ENCODE data around the gene AQP12B.
"Not testable (repeated sequence)": the region's sequence is repeated elsewhere in the genome, so short reads cannot be mapped to it uniquely, and the experiment has no call there.

GRCh38 chr2:240699835-240700234, 17.1 kb upstream of the AQP12B start:
- TF ChIP-seq MYC (IDR thresholded peaks at IDR 0.05; ENCODE audit: low read depth, low read length); MYC (CRISPR knock-in tag; IDR thresholded peaks at IDR 0.05; ENCODE audit: borderline replicate concordance, low read depth); TEAD4 (IDR thresholded peaks at IDR 0.05; ENCODE audit: low read length); TEAD4 (CRISPR knock-in tag; IDR thresholded peaks at IDR 0.05; ENCODE audit: borderline replicate concordance); ZNF830 (CRISPR knock-in tag; IDR thresholded peaks at IDR 0.05); CHD7 (IDR thresholded peaks at IDR 0.05; ENCODE audit: low read depth, low read length); IRF2 (CRISPR knock-in tag; IDR thresholded peaks at IDR 0.05); FOXP1 (CRISPR knock-in tag; IDR thresholded peaks at IDR 0.05); PTBP1 (IDR thresholded peaks at IDR 0.05; ENCODE audit: low read depth, low read length); BCOR (IDR thresholded peaks at IDR 0.05); EP300 (IDR thresholded peaks at IDR 0.05; ENCODE audit: low read length); ZNF133 (CRISPR knock-in tag; IDR thresholded peaks at IDR 0.05): not testable (repeated sequence)
- TF ChIP-seq, protein P1, sequence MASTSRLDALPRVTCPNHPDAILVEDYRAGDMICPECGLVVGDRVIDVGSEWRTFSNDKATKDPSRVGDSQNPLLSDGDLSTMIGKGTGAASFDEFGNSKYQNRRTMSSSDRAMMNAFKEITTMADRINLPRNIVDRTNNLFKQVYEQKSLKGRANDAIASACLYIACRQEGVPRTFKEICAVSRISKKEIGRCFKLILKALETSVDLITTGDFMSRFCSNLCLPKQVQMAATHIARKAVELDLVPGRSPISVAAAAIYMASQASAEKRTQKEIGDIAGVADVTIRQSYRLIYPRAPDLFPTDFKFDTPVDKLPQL (IDR thresholded peaks at IDR 0.05; ENCODE audit: extremely low read depth, insufficient read length): not testable (repeated sequence)
- TF ChIP-seq, protein P2, sequence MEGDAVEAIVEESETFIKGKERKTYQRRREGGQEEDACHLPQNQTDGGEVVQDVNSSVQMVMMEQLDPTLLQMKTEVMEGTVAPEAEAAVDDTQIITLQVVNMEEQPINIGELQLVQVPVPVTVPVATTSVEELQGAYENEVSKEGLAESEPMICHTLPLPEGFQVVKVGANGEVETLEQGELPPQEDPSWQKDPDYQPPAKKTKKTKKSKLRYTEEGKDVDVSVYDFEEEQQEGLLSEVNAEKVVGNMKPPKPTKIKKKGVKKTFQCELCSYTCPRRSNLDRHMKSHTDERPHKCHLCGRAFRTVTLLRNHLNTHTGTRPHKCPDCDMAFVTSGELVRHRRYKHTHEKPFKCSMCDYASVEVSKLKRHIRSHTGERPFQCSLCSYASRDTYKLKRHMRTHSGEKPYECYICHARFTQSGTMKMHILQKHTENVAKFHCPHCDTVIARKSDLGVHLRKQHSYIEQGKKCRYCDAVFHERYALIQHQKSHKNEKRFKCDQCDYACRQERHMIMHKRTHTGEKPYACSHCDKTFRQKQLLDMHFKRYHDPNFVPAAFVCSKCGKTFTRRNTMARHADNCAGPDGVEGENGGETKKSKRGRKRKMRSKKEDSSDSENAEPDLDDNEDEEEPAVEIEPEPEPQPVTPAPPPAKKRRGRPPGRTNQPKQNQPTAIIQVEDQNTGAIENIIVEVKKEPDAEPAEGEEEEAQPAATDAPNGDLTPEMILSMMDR (IDR thresholded peaks at IDR 0.05 in 2 of 3, conservative IDR thresholded peaks at IDR 0.05 in 1 of 3; ENCODE audit: insufficient read depth in 2 of 3, low read depth in 1 of 3, low read length in 3 of 3): not testable (repeated sequence)
- TF ChIP-seq, protein P3, sequence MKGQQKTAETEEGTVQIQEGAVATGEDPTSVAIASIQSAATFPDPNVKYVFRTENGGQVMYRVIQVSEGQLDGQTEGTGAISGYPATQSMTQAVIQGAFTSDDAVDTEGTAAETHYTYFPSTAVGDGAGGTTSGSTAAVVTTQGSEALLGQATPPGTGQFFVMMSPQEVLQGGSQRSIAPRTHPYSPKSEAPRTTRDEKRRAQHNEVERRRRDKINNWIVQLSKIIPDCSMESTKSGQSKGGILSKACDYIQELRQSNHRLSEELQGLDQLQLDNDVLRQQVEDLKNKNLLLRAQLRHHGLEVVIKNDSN (CRISPR knock-in tag; IDR thresholded peaks at IDR 0.05): not testable (repeated sequence)
